HuH-7.5 (cell line): ENCODE results near the gene TMPRSS6.

Experiments used
- DNase-seq: peaks from one replicate; pipeline ENCODE4 v3.0.0; 2011; ENCODE audit warnings: low spot score

The TMPRSS6 gene

DNA sequence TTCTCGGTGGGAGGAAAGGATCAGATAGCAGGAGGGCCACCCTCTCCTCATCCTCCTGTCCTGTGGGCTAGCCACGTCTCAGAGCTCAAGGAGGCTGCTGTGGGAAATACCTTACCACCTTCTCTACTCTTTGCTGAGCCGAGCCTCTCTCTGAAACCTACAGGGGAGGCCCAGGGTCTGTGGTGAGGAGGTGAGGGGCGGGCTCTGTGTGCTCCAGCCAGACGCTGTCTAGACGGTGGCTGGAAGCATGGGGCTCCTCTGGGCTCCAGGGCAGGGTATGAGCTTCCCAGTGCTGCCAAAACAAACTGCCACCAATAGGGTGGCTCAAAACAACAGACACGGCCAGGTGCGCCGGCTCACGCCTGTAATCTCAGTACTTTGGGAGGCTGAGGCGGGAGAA, 5.5 kb upstream of the TMPRSS6 start:
- no peak for DNase-seq

DNA sequence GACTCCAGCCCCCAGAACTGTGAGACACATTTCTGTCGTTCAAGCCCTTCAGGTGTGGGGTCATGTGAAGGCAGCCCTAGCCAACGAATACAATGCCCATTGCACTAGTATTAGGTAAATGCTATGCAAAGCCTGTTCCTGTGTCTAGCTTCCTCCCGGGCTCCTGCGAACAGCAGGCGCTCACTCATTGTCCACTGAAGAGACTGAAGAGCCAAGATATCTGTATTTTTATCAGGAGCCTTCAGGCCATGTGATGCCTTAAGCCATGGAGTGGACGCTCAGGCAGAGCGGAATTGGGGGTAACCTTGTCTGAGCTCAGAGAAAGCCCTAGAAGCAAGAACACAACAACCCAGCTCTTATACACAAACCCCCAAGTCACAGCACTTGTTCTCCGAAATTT, 4.2 kb upstream of the TMPRSS6 start:
- DNase-seq: no peak

- peak; percentile 48 for DNase-seq
Observed at GRCh38 chr22:37112084-37112728, 2.7 kb upstream of the TMPRSS6 start.

DNA sequence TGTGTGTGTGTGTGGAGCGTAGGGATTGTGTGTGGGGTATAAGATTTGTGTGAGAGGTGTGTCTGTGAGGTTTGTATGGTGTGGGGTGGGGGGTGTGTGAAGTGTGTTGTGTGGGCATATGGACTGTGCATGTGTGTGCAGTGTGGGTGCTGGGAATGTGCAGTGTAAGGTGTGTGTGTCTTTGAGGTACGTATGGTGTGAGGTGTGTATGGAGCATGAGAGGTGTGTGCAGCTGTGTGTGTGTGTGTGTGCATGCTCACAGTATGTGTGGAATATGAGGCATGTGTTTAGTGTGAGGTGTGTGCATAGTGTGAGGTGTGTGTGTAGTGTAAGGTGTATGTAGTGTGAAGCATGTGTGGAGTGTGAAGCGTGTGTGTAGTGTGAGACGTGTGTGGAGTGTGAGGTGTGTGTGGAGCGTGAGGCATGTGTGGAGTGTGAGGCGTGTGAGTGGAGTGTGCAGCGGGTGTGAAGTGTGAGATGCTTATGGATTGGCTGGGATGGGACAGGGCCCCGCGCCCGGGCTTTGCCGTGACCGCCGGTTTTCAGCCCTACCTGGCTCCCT, 1.7 kb upstream of the TMPRSS6 start:
- no peak for DNase-seq

DNA sequence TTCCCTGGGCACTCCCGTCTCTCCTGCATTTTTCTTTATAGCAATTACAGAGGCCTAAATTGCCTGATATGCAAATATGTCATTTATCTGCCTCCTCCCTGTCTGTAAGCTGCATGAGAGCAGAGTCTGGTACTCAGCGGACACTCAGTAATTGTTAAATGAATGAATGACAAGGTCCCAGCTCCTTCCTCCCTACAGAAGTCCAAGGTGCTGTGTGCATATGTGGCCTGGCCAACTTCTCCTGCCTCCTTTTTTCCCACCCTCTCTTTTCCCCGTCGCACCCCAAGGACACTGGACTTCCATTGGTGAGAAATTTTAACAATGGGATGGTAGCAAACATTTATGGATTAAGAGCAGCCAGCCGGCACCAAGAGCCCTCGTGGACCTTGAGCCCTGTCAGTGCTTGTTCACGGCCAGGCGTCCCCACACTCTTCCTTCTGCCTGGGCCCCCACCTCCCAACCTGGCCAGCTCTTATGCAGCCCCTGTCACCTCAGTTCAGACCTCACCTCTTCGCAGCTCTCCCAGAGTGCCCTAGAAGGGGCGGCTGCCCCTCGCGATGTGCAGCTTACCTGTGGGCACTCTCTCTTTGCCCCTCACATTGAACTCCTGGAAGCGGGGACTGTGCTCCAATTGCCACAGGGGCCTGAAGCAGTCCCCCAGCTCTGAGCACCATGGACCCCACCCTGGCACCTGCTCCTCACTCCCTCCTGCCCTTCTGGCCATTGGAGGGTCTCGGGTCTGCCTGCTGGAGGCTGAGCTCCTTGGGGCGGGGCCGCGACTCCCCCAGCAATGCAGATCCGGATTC, 1.5 kb downstream of the TMPRSS6 start:
- no peak for DNase-seq

- DNase-seq: no peak
Observed at GRCh38 chr22:37105990-37106389, 3.5 kb downstream of the TMPRSS6 start.

GRCh38 chr22:37105154-37105553, 4.4 kb downstream of the TMPRSS6 start:
- DNase-seq: no peak

DNA sequence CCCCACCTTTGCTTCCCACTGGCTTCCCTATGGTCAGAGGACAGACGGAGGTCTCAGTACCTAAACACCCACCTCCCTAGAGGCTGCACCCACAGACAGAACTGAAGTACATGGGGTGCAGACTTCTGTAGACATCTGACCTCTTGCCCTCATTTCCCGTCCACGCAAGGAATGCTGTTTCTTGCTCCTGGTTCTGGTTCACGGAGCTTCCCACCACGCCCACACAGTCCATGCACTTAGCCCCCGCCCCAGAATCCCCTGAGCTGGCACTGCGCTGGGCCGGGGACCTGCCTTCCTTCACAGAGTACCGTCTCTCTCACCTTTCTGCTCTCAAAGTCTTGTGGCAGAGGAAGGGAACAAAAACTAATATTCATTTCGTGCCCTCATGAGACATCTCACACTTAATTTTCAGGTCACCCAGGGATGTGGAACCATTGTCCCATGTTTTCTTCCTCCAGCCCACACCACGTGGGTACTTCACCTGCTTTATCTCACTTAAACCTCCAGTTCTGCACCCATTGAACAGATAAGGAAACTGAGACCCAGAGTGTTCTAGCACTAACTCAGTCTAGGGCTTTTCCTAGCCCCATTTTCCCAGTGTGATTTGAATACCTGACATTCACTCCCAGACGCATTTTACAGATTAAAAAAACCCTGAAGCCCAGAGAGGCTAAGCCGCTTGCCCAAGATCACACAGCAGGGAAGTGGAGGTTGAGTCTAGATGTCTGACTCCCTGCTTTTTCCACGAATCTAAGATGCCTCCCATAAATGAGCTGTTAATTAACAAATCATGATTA, 5.7 kb downstream of the TMPRSS6 start:
- no peak for DNase-seq

GRCh38 chr22:37103151-37103550, 6.4 kb downstream of the TMPRSS6 start:
- no peak for DNase-seq

DNA sequence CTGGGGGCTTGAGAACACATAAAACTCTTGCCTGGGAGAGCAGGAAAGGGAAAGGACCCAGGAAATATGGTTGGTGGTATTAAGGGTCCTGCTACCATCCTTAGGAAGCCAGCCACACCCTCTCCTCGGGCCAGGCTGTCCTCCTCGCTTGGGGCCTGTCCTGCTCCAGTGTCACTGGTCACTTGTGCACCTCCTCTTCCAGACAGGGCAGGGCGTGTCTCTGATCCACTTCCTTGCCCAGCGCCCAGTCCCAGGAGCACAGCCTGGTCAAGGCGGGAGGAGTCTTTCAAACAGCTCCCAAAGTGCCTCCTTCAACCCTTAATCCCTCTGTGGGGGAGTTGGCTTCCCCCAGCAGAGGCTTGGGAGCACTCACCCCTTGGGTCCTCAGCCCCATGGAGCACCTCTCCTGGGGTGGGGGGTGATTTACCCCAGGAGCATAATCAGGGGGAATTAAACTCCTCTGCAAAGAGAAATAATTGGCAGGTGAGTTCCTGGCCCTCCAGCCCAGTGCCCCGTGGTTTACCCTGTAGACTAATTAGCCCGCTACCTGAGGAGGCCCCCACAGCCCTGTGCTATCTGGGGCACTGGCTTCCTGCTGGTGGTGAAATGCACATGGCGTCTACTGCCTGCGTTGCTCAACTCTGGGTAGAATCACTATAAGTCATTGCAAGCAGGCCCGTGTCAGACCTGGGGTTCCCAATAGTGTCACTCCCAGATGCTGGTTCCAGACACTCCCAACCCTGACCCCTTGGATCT, 8.0 kb downstream of the TMPRSS6 start:
- DNase-seq: no peak

GRCh38 chr22:37100589-37101127, 8.9 kb downstream of the TMPRSS6 start:
- DNase-seq: no peak

DNA sequence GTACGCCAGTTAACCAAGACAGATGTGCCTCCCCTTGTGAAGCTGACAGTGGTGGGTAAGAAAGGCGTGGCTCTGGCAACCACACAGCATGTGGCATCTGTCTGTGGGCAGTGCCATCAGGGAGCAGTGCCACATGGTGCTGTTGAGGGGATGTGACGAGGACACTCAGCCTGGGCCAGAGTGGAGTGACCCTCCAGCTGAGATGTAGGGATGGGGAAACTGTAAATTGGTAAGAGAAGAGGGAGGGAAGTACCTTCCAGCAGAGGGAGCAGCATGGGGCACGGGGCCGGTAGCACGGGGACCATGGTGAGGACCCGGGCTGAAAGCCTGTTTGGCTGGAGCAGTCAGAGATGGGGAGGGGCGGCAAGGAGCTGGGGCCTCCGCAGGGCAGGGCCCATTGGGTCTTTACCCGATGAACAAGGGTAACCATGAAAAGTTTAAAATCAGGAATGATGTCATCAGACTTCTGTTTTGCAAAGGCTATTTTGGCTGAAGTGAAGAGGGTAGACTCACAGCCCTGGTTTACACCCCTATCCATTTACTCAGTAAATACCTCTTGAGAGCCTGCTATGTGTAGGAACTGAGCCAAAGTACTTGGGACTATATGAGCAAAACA, 10.4 kb downstream of the TMPRSS6 start:
- no peak for DNase-seq

GRCh38 chr22:37097346-37097745, 12.2 kb downstream of the TMPRSS6 start:
- no peak for DNase-seq

DNA sequence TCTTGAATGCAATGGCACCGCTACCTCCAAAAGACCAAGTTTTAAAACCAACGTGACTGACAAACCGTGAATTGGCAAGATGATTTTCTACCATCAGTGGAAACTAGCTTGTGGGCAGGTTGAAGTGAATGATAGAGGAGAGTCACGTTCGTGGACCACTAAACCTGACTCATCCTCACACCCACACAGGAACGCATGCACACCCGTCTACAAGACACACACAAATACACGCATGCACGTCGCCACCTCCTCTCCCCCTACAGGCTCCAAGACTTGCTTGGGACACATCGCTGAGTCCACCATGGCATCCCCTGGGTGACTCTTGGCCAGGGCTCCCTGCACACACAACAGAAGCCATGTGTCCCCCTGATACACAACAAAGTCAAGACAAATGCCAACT, 14.4 kb downstream of the TMPRSS6 start:
- DNase-seq: no peak

DNA sequence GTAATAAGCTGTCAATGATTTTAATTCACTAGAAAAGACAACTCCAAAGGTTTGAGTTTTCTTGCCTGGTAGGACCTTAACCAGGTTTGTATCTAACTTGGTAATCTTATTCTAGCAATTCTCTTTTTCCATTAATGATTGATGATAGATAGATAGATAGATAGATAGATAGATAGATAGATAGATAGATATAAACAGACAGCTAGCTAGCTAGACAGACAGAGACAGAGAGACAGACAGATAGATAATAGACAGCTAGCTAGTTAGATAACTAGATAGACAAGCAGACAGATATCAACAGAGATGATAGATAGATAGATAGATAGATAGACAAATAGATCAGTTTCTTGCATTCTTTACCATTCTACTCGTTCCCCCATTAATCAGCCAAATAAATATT, 15.3 kb downstream of the TMPRSS6 start:
- no peak for DNase-seq

DNA sequence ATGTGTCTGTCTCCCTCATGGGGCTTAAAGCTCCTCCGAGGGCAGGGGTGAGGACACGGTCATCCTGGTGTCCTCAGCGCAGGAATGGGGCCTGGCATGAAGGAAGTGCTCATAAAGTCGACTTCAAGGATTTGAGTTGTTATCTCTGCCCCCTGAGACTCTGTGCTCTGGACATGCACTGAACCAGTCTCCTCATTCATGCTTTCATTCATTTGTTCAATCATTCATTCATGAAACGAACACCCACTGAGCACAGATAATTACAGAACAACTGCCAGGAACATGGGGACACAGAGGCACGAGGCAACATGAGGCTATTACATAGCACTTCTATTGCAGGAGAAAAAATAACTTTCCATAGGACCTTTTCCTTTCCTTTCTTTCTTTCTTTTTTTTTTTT, 16.5 kb downstream of the TMPRSS6 start:
- no peak for DNase-seq

DNA sequence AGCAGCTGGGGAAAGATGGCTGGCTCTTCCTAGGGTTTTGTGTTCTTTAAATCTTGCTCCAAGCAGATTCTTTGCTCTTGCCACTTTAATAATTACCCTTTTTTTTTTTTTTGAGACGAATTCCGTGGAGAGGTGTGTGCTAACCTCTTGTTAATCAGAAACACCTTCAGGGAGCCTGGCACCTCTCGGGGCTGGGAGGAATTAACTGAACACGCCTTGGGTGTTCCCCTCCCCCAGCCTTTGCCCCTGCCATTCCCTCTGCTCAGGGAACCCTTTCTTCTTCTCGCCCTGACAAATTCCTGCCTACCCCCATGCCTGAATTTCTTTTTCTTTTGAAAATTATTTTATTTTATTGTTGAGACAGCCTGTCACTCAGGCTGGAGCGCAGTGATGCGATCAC, 17.5 kb downstream of the TMPRSS6 start:
- no peak for DNase-seq

- no peak for DNase-seq
Observed at GRCh38 chr22:37090920-37091695, 18.4 kb downstream of the TMPRSS6 start.

GRCh38 chr22:37089434-37089833, 20.1 kb downstream of the TMPRSS6 start:
- no peak for DNase-seq

GRCh38 chr22:37088750-37089408, 20.6 kb downstream of the TMPRSS6 start:
- no peak for DNase-seq
